Stimulated activated naive B cell treated with anti-CD40 and anti-IgM and Interleukin-4, amounts not matched to agents 10 μg/mL and 1 μg/mL and 100 μg/mL, for 72 hours (primary cell): ENCODE results near the gene PNCK.

ENCODE experiments used
- ATAC-seq, 2 donors: fragments of 150-1000 bp; cut with Tn5 transposase; replicated peaks; 2 replicates each; pipeline ENCODE4 v1.10.0; 2021; ENCODE audit warnings: moderate library complexity in 1 of 2
- DNase-seq: peaks from one replicate; pipeline ENCODE4 v3.0.0; 2021
- H3K27ac Mint-ChIP-seq: one replicate; pipeline ENCODE4 v1.8.0; 2022; ENCODE audit warnings: mild to moderate bottlenecking, mixed read lengths
- H3K27me3 Mint-ChIP-seq, 2 donors: one replicate each; pipeline ENCODE4 v1.8.0; 2022; ENCODE audit warnings: mixed read lengths in 2 of 2
- H3K36me3 Mint-ChIP-seq, 2 donors: one replicate each; pipeline ENCODE4 v1.8.0; 2022; ENCODE audit warnings: mixed read lengths in 2 of 2, mild to moderate bottlenecking in 1 of 2
- H3K4me1 Mint-ChIP-seq, 2 donors: one replicate each; pipeline ENCODE4 v1.8.0; 2022; ENCODE audit warnings: mixed read lengths in 2 of 2, mild to moderate bottlenecking in 1 of 2
- H3K4me3 Mint-ChIP-seq, 2 donors: one replicate each; pipeline ENCODE4 v1.8.0; 2022; ENCODE audit warnings: mild to moderate bottlenecking in 2 of 2, mixed read lengths in 2 of 2, moderate library complexity in 1 of 2
- H3K9me3 Mint-ChIP-seq, 2 donors: one replicate each; pipeline ENCODE4 v1.8.0; 2022; ENCODE audit warnings: mixed read lengths in 2 of 2, mild to moderate bottlenecking in 1 of 2

Gene PNCK

DNA sequence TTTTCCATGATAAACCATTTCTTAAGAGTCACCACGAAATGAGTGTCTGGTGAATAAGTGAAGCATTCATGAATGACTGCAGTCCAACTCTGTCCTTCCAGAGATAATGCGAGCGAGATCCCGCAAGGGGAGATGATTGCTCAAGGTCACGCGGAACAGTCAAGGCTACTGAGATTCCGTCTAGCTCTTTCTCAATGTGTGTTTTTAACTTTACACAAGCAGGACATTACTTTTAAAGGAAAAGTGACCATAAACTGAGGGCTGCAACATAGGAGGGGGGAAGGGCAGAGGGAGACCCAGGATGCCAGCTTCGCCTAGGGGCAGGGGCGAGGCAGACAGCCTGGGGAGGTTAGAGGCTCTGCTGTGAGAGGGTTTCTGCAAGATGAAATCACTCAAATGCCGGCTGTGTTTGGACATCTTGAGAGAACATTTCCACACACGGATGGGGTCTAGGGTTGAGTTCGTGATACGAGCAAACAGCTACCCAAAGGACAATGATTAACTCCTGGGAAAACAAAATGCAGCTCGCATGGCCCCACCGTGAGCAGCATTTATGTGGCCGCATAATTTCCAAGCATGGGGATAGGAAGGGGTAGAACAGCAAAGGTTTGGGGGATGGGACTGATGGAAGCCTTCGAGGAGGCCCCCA, 50.8 kb downstream of the PNCK start:
- Mint-ChIP-seq H3K36me3 (no peaks in the 10 kb centered on the region), H3K27ac (no peak overlapping the region), H3K9me3 (no peaks in the 10 kb centered on the region), H3K27me3 (peaks cover 18 to 24% of the 10 kb centered on the region in 2 donors), H3K4me3 (no peak overlapping the region), H3K4me1 (no peaks in the 10 kb centered on the region)
- DNase-seq (no peak), ATAC-seq (no peak)

DNA sequence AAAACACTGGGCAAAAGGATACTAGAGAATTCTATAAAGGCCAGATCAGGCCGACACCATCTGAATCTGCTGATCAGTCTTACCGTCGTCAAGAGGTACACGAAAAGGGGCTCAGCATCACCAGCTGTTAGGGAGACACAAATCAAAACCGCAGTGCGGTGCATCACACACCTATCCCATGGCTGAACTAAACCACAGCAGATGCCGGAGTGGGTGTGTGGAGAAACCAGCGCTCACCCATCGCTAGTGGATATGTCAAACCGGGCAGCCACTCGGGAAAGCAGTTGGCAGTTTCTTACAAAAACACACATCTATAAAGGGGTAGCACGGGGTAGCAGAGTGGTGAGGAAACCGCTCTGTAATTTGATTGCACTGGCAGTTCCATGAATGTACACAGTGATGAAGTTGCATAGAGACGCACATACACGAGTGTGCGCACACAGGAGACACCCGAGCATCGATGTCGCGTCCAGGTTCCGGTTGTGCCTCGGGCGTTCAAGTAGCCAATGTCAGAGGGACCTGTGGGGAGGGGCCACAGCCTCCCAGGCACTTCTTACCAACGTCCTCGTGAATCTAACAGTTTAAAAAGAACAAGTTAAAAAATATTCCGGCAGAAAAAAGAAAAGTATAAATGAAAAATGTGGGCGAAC, 51.5 kb downstream of the PNCK start:
- Mint-ChIP-seq H3K27ac (no peak overlapping the region), H3K4me3 (no peak overlapping the region)

DNA sequence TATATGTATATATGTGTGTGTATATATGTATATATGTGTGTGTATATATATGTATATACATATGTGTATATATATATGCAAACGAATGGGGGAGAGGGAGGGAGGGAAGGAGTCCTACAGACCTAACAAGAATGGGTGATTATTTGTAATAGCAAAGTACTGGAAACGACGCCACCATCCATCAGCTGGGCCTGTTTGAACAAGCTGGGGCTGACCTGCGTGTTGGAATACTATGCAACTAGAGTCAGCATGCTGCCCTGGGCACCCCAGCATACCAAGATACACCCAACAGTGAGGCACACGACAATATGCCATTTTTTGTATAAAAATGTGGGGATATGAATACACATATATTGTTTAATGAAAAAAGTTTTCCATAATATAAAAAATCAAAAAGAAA, 53.0 kb downstream of the PNCK start:
- H3K9me3 Mint-ChIP-seq = no peaks in the 10 kb centered on the region
- ATAC-seq = no peak
- H3K36me3 Mint-ChIP-seq = no peaks in the 10 kb centered on the region
- no peaks in the 10 kb centered on the region for H3K4me1 Mint-ChIP-seq
- H3K4me3 Mint-ChIP-seq = no peak overlapping the region
- no peak overlapping the region for H3K27ac Mint-ChIP-seq
- peaks cover 18 to 24% of the 10 kb centered on the region in 2 donors for H3K27me3 Mint-ChIP-seq
- no peak for DNase-seq

More for the DNA sequence above, 51.5 kb downstream of the PNCK start:
- DNase-seq (no peak), ATAC-seq (no peak)
- H3K27me3 Mint-ChIP-seq = peaks cover 18 to 24% of the 10 kb centered on the region in 2 donors
- no peaks in the 10 kb centered on the region for H3K4me1 Mint-ChIP-seq
- no peaks in the 10 kb centered on the region for H3K9me3 Mint-ChIP-seq
- H3K36me3 Mint-ChIP-seq = no peaks in the 10 kb centered on the region
